Gastroesophageal sphincter (tissue), 4 donors: ENCODE measurements around the gene RANBP17. TPM values are rescaled to one million over a fixed set of nuclear protein-coding genes. Genes with fewer than 3 reads are reported as not detected.

ENCODE experiments used
- ATAC-seq: fragments of 150-250 bp; one replicate; pipeline ENCODE4 v1.9.1; 2016; ENCODE audit warnings: mild to moderate bottlenecking, moderate library complexity
- H3K27ac ChIP-seq, 4 donors: fragments of 200-600 bp; sonication (generic) in 3 of 4; 1 replicate in 3 of 4; 2 replicates in 1 of 4; pipeline ENCODE4 v1.5.1; 2016 to 2019
- H3K27me3 ChIP-seq: fragments of 200-600 bp; sonication (generic); one replicate; pipeline ENCODE4 v1.5.1; 2019
- H3K36me3 ChIP-seq, 2 donors: fragments of 200-600 bp; sonication (generic); one replicate each; pipeline ENCODE4 v1.5.1; 2019; ENCODE audit warnings: control low read depth in 1 of 2
- H3K4me1 ChIP-seq, 3 donors: fragments of 200-600 bp; sonication (generic); 1 replicate in 2 of 3; 2 replicates in 1 of 3; pipeline ENCODE4 v1.5.1; 2016 to 2019; ENCODE audit warnings: control low read depth in 2 of 3
- H3K4me3 ChIP-seq, 2 donors: fragments of 200-600 bp; sonication (generic); one replicate each; pipeline ENCODE4 v1.5.1; 2019; ENCODE audit warnings: mild to moderate bottlenecking in 1 of 2, moderate library complexity in 1 of 2
- H3K9me3 ChIP-seq, 3 donors: fragments of 200-600 bp; sonication (generic); one replicate each; pipeline ENCODE4 v1.5.1; 2017 to 2019; ENCODE audit warnings: control low read depth in 2 of 3
- CTCF ChIP-seq, 4 experiments: fragments of 200-600 bp in 2 of 4; fragments of 450-650 bp in 2 of 4; sonication (generic) in 1 of 4; IDR thresholded peaks; one replicate each; pipeline ENCODE4 v1.5.1; 2017 to 2019; ENCODE audit warnings: antibody characterized with exemption in 4 of 4, mild to moderate bottlenecking in 2 of 4, moderate library complexity in 2 of 4
- EP300 ChIP-seq: sonication (generic); formaldehyde crosslinking; IDR thresholded peaks from one replicate; pipeline ENCODE4 v1.6.1; 2017; ENCODE audit warnings: antibody characterized with exemption, mild to moderate bottlenecking
- POLR2A ChIP-seq, 2 donors: fragments of 450-650 bp; IDR thresholded peaks; one replicate each; pipeline ENCODE4 v1.6.1; 2017; ENCODE audit warnings: antibody characterized with exemption in 2 of 2, mild to moderate bottlenecking in 2 of 2, moderate library complexity in 1 of 2
- POLR2AphosphoS5 ChIP-seq: sonication (generic); formaldehyde crosslinking; IDR thresholded peaks from one replicate; pipeline ENCODE4 v1.6.1; 2017; ENCODE audit warnings: antibody characterized with exemption
- WGBS, 2 donors: methylation state at CpG; one replicate each; pipeline ENCODE4 v1.1.5; 2018; ENCODE audit warnings: low coverage in 1 of 2; 5-methylcytosine and 5-hydroxymethylcytosine counted together
- total RNA-seq, 4 donors: library from RNA; depleted of rRNA; stranded (reverse); fragments of >200 nt; gene quantifications; one replicate each; pipeline ENCODE4 v1.1.0, GENCODE V29; 2016

RANBP17 gene
- total RNA-seq, 4 donors from 2014 or later = 7.7 to 21.7 (median 13.8) TPM

- ATAC-seq = no peak
- no peaks in the 10 kb centered on the region for H3K9me3 ChIP-seq
- no peaks in the 10 kb centered on the region for H3K4me1 ChIP-seq
- H3K27me3 ChIP-seq = no peaks in the 10 kb centered on the region
- H3K36me3 ChIP-seq = no peaks in the 10 kb centered on the region
- no peak overlapping the region for H3K4me3 ChIP-seq
- TF ChIP-seq CTCF (IDR thresholded peaks at IDR 0.05) = no peak
- no peak for TF ChIP-seq POLR2A (IDR thresholded peaks at IDR 0.05)
- no peak for TF ChIP-seq EP300
- TF ChIP-seq POLR2AphosphoS5 = no peak
- WGBS, 2 donors = 93 to 98% methylated on average over 4 of the region's 4 CpGs
- H3K27ac ChIP-seq = no peak overlapping the region
These were observed 266.3 kb downstream of the RANBP17 start for GRCh38 chr5:171128136-171128535.

DNA sequence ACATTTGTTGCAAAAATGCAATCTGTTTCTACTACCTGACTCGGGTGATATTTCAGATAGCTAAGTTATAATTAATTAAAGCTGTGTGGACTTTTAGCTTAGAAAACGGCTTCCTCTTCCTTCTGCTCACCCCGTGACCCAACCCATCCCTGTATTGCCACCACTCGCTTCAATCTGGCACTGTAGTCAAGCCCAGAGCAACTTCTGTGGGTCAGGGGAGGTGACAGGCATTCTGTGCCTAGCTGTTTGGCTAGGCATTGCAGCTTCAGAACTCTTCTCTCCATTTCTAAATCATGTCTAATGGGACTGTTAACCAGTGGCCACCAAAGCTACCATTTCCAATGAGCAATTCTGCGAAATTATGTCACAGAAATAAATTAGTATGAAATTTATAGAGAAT lies 267.5 kb downstream of the RANBP17 start:
- Histone ChIP-seq H3K27ac (no peak overlapping the region), H3K4me1 (no peaks in the 10 kb centered on the region), H3K4me3 (no peak overlapping the region), H3K9me3 (no peaks in the 10 kb centered on the region), H3K27me3 (no peaks in the 10 kb centered on the region), H3K36me3 (no peaks in the 10 kb centered on the region)
- TF ChIP-seq CTCF (IDR thresholded peaks at IDR 0.05) (no peak), EP300 (no peak), POLR2AphosphoS5 (no peak), POLR2A (IDR thresholded peaks at IDR 0.05) (no peak)
- no peak for ATAC-seq
- 77 to 81% methylated on average over 5 of the region's 5 CpGs for WGBS, 2 donors

DNA sequence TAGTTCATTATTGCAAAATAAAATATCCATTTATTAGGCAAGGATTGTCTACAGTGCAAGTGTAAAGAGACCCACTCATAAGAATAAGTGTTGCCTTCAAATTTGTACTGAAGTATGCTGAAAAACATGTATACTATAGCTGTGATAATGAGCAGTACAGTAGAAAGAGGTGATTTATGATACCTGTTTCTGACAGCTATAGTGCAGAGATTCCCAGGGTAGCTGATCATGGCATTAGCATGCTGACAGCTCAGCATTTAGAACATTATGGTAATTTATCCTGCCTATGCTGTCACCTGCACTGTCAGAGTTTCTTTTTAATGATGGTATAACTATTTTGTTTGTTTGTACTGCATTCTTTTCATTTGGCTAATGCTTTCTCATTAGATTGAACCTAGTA lies 269.7 kb downstream of the RANBP17 start:
- Histone ChIP-seq H3K9me3 (no peaks in the 10 kb centered on the region), H3K4me3 (no peak overlapping the region), H3K27me3 (no peaks in the 10 kb centered on the region), H3K27ac (no peak overlapping the region), H3K4me1 (no peaks in the 10 kb centered on the region), H3K36me3 (no peaks in the 10 kb centered on the region)
- TF ChIP-seq EP300 = no peak
- TF ChIP-seq POLR2A (IDR thresholded peaks at IDR 0.05) = no peak
- TF ChIP-seq POLR2AphosphoS5 = no peak
- TF ChIP-seq CTCF (IDR thresholded peaks at IDR 0.05) = no peak
- no peak for ATAC-seq

- Histone ChIP-seq H3K4me3 (no peak overlapping the region), H3K27me3 (no peaks in the 10 kb centered on the region), H3K36me3 (no peaks in the 10 kb centered on the region), H3K4me1 (no peaks in the 10 kb centered on the region), H3K9me3 (no peaks in the 10 kb centered on the region), H3K27ac (no peak overlapping the region)
- TF ChIP-seq POLR2AphosphoS5 (no peak), EP300 (no peak), POLR2A (IDR thresholded peaks at IDR 0.05) (no peak), CTCF (IDR thresholded peaks at IDR 0.05) (no peak)
- 92 to 100% methylated on average over 1 of the region's 1 CpG for WGBS, 2 donors
- no peak for ATAC-seq
These were observed 276.1 kb downstream of the RANBP17 start for GRCh38 chr5:171137768-171138525.

GRCh38 chr5:171139227-171139626 lies 277.4 kb downstream of the RANBP17 start:
- H3K4me3 ChIP-seq = no peak overlapping the region
- no peaks in the 10 kb centered on the region for H3K27me3 ChIP-seq
- no peaks in the 10 kb centered on the region for H3K36me3 ChIP-seq
- no peak for ATAC-seq
- H3K9me3 ChIP-seq = no peaks in the 10 kb centered on the region
- no peaks in the 10 kb centered on the region for H3K4me1 ChIP-seq
- TF ChIP-seq EP300 (no peak), POLR2A (IDR thresholded peaks at IDR 0.05) (no peak)
- no peak overlapping the region for H3K27ac ChIP-seq
